Left kidney (tissue), 2 donors: ENCODE results near the gene HINT2. TPM values are rescaled to one million over a fixed set of nuclear protein-coding genes. Genes with fewer than 3 reads are reported as not detected.

Source experiments
- DNase-seq: peaks from one replicate; pipeline ENCODE4 v3.0.0-alpha.2; 2013
- polyA plus RNA-seq: library from polyadenylated mRNA; unstranded; fragments of 120-200 nt; gene quantifications from one replicate; pipeline ENCODE4 v1.2.1, GENCODE V29; 2013; ENCODE audit not compliant: insufficient read length

The HINT2 gene
- polyA plus RNA-seq, 1 donor: 49.7 TPM

DNA sequence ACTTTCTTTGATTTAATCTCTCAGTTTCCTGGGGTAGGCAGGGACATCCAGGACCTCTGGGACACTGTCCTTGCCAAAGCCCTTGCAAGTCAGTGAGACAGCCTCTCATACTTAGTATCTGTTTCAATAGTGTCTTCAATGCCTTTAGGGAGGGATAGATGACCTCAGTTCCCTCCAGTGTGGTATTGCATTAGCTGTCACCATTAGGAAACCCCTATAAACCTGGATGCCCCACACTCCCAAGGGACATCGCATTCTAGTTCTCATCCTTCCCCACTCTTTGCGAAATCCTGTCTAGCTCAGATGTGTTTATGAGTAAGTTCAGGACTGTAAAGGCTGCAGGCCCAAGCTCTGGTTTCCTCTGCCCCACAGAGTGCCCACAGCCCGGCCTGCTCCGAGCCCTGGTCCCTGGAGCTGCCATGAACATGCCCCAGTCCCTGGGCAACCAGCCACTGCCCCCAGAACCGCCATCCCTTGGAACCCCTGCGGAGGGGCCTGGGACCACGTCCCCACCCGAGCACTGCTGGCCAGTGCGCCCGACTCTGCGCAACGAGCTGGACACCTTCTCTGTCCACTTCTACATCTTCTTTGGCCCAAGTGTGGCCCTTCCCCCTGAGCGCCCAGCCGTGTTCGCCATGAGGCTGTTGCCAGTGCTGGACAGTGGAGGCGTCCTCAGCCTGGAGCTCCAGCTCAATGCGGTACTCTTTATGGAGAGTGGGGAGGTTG, 27.3 kb upstream of the HINT2 start:
- no peak for DNase-seq

DNA sequence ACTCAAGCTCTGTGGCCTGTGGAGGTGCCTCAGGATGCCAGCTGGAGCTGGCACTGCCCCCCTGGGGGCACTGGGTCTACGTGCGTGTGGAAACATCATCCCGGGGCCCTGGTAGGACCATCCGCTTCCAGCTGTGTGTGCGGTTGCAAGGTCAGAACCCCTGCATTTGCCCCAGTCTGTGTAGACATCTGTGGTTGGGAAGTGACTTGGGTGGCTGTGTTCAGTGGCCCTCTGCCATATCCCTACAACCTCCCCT, 26.7 kb upstream of the HINT2 start:
- no peak for DNase-seq

DNA sequence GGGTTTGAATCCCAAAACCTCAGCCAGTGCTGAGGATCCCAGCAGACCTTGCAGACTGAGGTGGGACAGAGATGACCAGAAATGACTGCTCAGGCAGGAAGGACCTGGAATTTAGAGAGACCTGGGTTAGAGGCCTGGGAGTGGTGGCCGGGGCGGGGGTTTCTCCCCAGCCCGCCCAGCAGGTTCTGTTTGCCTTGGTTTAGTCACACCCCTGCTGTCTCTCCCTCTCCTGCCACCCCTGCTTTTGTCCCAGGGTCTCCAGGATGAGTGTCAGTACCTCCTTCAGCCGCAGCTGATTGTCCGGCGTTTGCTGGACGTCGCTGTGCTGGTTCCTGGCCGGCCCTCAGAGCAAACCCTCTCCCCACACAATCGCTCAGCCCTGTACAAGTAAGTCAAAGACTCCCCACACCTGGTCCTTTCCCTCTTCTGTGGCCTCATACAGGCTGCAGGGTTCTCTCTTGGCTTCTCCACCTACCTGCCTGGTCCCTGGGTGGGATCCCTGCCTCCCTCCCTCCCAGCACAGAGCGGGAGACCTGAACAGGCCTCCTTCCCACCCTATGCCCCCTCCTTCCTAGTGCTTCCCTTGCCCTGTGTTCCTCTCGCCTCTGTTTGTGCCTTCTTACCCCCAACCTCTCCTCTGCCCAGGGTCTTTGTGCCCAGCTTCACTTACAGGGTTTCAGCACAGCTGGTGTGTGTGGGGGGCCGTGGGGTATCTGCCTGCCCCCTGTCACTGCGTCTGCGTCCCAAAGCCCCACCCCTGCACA, 26.2 kb upstream of the HINT2 start:
- DNase-seq: no peak

DNA sequence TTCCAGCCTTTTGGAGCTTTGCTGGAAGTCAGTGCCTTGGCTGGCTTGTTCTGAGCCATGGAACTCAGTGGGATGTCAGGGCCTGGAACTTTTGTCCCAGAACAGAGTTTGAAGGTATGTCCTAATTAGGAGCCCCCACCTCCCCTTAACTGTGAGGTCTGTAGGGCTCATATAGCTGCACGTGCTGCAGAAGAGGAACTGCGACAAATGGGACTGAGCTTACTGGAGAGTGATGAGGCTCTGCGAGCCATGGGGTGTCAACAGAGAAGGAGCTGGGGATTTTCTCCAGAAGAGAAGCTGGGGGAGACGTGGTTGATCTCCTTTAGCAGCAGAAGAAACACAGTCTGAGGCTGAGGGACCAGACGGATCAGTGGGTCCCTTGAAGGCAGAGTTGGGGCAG, 25.1 kb upstream of the HINT2 start:
- no peak for DNase-seq

DNA sequence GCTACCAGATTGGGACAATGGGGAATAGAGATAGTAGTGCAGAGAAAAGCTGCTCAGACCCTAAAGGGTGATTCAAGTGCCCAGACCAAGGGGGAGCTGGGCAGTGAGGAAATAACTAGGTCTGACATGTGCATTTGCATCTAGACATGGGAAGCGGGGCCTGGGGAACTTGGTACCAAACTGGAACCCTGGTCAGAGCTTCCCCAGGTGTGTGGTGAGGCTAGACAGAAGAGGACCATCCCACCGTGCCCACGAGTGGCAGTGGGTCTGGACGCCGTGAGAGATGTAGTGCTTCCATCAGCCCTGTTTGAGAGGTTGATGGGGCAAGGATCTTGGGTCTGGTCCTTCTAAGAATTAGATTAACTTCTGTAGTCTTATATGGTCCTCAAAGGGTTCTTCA, 21.8 kb upstream of the HINT2 start:
- no peak for DNase-seq

DNA sequence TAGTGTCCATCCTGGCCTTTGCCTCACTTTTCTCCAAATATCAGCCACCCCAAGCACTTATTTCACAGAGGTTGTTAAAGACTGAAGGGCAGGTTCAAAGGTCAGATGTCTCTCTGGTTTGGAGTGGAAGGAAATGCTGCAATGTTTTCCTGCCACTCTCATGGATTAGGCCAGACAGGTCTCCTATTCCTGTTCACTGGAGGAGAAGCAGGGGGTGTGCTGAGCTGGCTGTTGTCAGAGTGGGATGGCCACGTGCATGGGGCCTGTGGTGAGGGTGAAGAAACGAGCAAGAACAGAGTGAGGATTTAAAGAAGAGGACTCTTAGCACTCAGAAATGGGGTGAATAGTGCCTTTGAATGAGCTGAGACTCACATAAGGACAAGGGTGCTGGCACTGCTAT, 20.9 kb upstream of the HINT2 start:
- no peak for DNase-seq

DNA sequence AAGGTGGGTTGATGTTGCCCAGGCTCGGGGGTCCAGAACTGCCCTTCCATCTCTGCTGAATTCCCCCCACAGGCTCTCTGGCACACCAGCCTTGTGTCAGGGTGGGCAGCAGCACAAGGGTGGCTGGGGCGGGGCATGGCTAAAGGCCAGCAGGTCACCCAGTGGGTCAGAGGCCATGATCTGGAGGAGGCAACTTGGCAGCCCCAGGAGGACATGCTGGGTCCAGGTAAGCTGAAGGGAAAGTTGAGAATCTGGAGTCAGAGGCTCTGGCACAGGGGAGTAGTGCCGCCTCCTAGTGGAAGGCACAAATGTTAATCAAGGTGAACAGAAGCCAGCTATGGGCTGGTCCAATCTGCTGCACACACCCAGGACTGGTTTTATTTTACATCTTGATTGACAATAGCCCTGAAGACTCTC, 20.4 kb upstream of the HINT2 start:
- no peak for DNase-seq

DNA sequence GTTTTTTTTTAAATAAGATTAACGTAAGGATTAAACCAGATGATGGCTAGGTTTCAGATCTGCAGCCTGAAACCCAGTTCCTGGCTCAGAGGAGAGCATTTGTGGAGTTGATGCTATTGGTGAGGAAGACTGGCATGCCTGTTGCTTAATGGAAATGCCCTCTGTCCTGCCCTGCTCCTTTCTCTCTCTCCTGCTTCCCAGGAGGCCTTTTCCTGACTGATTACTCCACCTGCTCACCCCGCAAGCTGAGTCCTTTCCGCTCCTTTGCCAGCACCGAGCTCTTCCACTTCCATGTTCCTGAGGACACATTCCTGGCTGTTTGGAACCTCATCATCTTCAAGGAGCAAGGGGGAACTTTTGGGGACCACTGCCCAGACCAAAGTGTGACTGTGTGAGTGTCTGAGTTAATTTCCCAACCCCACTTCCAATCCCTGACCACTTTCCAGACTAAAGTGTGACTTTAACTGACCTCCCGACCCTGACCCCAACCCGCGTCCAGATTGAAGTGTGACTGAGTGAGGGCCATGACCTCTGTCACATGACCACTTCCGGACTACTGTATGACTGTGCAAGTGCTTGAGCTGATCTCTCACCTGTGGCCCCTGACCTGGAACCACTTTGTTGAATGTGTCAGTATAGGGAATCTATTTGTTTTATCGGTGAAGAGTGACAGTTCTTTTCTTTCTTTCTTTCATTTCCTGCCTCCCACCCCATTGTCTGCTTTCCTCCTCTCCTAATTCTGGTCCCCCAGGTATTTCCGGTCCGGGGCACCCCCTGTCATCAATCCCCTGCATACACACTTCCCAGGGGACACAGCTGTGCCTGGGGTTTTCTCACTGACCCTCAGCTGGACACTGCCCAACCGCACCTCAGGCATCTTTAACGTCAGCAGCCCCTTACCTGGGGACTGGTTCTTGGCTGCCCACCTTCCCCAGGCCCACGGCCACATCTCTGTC, 19.7 kb upstream of the HINT2 start:
- no peak for DNase-seq

DNA sequence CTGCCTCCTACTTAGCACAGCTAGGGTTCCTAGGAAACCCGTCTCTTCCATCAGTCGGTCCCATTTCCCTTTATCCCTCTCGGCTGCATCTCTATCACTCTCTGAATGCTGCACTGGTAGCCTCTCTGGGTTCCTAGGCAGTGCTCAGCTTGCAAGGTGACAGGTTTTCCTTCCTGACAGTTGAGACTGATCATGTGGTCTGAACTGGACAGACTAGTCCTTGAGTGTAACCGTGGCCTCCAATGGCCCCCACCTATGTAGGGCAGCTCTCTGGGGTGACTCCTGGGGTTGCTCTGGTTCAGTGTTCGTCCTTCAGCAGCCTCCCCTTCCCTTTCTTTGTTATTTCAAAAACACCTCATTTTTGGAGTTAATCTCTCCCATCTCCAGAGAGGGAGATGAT, 18.0 kb upstream of the HINT2 start:
- DNase-seq: no peak

DNA sequence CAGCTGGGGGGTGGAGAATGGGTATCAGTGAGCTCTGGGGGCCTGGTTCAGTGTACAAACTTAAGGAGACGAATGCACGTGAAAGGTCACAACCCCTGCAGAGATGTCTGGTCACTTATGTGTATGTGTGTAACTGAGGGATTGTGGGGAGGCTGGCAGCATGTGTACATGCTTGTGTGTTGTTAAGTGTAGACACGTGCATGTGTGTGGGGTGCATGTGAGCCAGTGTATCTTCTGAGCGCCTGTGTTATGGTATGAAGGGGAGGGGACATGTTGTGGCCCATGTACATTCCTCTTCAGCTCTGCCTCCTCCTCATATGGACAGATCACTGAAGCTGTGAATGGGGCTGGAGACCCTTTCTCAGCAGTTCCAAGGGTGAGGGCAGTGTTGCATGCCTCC, 16.2 kb upstream of the HINT2 start:
- DNase-seq: no peak

DNA sequence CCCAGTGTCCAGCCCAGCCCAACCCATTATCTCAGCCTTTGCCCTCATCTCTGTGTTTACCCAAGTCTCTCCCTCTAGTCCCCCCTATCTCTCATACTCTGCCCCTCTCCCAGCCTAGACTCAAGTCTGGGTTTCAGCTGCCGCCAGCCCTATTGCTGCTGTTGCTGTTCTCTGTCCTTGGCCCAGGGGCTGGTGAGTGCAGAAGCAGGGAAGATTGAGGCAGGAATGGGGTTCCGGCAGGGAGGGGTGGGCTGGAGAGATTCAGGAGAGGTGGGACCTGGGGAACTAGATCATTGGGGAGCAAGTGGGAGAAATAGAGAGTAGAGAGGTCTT, 14.9 kb upstream of the HINT2 start:
- DNase-seq: no peak

DNA sequence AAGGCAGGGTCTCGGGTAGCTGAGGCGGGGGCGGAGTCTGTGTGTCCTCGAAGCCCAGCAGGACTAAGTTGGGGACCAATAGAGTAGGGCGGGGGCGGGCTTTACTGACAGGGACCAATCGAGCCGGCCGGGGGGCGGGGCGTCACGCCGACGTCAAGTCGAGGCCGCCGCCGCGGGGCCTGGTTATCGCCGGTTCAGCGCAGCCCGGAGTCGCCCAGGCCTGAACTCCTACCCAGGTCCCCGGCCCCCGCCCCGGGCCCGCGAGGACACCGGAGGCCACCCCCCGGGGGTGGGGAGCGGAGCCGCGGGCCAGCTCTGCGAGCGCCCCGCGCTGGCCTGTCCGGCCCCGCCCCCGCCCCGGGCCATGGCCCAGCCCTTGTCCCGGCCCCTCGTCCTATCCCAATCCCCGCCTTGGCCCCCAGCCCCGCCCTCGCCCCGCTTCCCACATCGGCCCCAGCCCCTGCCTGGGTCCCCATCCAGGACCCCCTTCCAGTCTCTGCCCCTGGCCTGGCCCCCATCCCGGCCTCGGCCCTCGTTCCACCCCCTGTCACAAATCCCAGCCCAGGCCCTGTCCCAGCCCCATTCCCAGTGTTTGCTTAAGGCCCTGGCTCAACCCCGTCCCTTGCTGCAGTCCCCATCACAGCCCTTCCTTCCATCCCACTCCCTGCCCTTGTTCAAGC, 14.4 kb upstream of the HINT2 start, which contains the start of gene TMEM8B:
TMEM8B (plus strand) TSS at position 145 of the 680 bp plus-strand sequence; CDS start at position 365, 220 bp downstream.
- DNase-seq: peak; percentile 94

DNA sequence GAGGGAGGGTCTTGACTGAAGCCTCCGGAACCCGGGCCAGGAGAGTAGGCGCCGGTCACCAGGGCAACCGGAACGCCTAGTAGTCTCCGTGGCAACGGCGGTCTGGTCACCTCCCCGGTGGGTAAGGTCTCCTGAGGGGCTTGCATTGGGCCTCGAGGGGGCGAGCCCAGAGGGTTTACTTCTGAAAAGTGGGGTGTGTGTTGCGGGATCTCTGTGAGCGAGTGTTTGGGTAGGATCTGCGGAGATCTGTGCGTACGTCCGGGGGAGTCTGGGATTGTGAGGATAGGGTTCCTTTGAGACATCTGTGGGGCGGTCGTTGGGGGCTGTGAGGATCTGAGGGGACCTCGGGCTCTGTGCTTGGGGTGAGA, 13.9 kb upstream of the HINT2 start, which contains the start of gene FAM221B:
FAM221B (minus strand) TSS at position 17 of the 368 bp plus-strand sequence. CDS start 2,571 bp downstream, outside the sequence.
- no peak for DNase-seq

DNA sequence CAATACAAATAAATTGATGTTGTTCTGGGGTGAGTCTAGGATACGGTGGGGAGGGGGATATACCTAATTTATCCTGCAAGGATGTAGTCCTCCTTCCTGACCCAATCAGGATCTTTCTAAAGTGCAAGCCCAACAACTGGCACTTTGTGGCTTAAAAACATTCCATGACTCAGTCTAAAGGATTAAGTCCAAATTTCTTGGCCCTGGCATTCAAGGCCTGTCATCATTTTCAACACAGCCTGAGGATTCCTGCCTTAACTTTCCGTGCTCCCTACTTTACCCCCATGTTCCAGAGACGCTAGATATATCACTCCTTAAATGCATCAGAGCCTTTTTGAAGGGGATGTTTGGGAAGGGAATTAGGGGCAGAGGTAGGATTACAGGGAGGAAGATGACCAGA, 12.6 kb upstream of the HINT2 start:
- no peak for DNase-seq

DNA sequence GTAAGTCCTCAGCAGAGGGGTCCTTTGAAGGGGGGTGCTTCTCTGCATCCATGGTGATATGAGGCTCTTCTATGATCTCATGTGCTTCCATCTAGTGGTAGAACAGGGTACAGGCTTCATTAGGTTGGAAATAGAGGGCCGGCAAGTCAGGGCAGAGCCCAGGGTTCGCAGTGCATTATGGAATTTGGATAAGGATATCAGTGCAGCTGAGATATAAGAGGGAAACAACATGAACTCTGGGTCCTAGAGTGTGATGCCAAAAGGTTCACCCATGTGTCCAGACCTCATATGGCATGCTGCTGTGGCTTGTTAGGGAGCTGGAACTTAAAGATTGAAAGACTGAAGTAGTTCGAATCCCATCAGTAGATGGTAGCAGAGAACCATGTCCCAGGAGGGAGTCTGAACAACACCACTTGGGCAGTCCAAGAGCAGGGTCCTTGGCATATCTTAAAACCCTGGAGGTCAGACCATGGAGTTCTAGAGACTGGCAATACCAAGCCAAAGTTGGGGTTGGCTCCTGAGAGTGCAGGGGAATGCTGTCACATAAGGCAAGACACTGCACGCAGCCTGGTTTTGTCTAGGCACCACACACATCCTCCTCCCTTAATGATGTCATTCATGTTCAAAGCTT, 11.3 kb upstream of the HINT2 start:
- DNase-seq: peak; percentile 63

DNA sequence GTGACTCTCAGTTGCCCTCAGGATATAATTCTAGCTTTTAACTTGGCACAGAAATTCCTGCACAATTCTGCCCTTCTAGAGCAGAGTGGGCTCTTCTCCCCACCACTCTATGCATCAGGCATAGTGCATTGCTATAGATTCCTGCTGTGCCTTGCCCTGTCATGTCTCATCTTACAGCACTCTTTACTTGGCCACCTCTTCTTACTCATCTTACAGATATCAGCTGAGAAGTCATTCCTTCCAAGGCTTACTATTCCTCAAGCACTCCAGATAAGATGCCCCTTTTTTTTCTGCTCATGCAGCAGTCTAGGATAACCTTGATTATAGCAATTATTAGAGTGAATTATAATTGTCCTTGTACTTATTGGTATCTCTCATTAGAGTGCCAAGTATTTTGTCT, 8.1 kb upstream of the HINT2 start:
- DNase-seq: no peak

DNA sequence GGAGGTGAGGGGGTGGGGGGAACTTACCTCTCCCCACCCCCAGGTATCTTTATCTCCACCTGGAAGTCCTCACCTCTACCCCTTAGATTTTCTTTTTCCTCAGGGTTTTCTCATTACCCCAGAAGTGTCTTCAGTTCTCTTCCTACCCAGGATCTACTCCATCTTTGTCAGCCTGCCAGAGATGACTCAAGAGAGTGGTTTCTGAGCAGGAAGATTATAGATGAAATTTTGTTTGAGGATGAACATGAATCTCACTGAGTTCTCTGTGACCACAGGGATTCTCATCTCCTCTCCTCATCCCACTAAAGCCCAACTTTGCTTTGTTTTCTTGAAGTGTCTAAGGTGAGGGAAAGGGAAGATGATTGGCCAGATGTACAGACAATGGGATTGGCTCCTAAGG, 5.2 kb upstream of the HINT2 start:
- DNase-seq: no peak

DNA sequence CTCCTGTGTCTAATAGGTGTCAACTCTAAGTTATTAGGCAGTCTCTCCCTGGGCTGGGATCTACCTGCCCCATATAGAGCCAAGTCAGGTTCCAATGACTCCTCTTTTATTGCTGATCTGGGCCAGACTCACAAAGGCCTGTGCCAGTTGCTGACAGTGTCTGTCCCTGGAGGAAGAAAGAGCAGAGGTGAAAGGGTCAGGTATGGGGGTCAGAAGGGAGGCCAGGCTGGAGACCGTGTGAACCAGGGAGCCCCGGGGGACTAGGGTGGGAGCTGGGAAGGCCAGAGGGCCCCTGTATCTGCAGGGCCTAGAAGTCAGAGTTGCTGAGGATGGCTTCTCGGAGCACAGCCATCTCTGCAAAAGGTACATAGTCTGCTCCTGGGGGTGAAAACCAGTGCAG, 3.5 kb upstream of the HINT2 start:
- DNase-seq: no peak

DNA sequence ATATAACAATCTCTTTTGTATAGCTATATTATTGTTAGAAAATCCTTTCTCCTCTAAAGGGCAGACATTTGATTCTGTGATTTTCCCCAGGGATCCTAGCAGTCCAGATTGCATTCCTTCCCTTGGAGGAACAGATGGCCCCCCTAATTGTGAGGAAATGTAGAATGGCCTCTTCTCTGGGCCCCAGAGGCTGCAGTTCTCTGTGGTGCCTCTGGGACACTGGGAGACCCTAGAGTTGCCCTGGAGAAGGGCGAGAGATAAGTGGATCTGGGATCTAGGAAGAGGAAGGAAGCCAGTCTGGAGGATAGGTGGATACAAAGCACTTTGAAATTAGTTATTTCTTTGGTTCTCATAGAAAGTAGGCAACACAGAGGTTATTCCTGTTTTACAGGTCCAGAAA, 1.9 kb upstream of the HINT2 start:
- no peak for DNase-seq

DNA sequence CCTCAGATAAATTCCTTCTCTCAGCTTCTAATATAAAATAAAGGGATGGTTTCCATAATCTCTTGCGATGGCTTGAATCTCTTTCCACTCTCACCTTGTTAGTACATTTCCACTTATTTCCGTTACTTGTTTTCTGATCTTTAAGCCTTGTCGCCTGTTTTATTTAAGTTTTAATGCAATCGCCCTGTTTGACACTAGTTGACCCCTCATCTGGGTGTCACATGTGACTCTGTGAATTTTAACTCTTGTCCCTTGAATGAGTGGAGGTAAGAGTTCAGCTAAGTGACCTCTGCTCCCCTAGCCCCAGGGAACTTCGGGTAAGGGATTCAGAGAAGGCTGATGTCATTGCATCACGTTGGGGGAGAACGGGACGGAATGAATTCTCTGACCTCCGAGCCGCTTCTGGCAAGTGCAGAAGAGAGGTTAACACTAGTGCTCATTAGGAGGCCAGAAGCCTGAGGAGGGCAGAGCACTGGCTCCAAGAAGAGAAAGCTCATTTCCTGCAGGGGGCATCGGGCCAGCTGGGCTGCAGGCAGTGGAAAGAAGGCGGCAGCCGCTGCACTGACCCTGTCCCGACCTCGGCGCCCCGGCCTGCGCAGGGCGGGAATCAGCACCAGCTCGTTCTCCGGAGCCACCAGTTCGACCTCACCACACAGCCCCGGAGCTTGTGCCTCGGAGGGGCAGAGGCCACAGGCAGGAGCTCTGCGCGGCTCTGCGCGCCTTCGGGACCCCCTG, 569 bp downstream of the HINT2 start:
- no peak for DNase-seq

DNA sequence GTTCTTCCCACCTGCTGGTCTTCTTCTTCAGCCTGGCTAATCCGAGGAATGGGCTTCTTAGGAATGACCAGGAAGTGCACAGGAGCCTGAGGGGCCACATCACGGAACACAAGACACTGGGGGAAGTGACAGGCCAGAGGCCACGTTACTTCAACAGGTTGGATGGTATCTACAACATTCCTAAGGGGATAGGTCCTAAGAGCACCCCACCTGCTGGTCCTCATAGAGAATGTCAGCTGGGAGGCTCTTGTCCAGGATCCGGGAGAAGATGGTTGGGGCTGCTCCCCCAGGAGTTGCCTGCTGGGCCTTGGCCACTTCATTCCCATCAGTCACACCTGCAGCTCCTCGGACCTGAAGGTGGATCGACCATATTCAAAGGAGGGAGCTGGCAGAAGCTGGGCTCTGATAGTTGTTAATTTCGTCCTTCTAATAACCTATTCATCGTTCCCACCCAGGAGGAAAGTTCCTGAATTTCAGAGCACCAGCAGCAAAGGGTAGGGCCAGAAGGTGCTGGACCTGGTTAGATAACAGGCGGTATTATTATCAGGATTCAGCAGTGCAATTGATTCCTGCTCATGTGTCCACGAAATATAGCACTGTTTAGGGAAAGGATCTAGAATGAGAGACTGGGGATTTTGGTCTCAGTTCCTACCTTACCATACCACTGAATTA, 1.3 kb downstream of the HINT2 start:
- no peak for DNase-seq
